NB4 (cell line): ENCODE results near the gene ATP13A4.

Experiments
- CTCF ChIP-seq: IDR thresholded peaks from one replicate; pipeline ENCODE4 v1.5.1; 2012; ENCODE audit warnings: low read depth, low read length
- MAX ChIP-seq: IDR thresholded peaks from 2 replicates; pipeline ENCODE4 v1.6.1; 2011; ENCODE audit warnings: low read depth, low read length
- MYC ChIP-seq: IDR thresholded peaks from 2 replicates; pipeline ENCODE4 v1.6.1; 2011; ENCODE audit warnings: low read depth, low read length
- POLR2A ChIP-seq: IDR thresholded peaks from 2 replicates; pipeline ENCODE4 v1.6.1; 2011; ENCODE audit warnings: mild to moderate bottlenecking; ENCODE audit not compliant: insufficient read length; ENCODE audit errors: extremely low read depth

- TF ChIP-seq CTCF (no peak), POLR2A (no peak), MAX (no peak), MYC (no peak)
These were observed 1.8 kb downstream of the ATP13A4 start for GRCh38 chr3:193552923-193553322.
